ENCODE results near the gene SPDYE3.
"Not testable (repeated sequence)": the region's sequence is repeated elsewhere in the genome, so short reads cannot be mapped to it uniquely, and the experiment has no call there.

GRCh38 chr7:100262896-100263295 lies 44.6 kb upstream of the SPDYE3 start:
- not testable (repeated sequence) for TF ChIP-seq CTCF, POLR2AphosphoS5, EP300 (IDR thresholded peaks at IDR 0.05)

Data from esophagus muscularis mucosa (tissue), 4 donors.